ENCODE results near the gene AP2M1.

The AP2M1 gene

DNA sequence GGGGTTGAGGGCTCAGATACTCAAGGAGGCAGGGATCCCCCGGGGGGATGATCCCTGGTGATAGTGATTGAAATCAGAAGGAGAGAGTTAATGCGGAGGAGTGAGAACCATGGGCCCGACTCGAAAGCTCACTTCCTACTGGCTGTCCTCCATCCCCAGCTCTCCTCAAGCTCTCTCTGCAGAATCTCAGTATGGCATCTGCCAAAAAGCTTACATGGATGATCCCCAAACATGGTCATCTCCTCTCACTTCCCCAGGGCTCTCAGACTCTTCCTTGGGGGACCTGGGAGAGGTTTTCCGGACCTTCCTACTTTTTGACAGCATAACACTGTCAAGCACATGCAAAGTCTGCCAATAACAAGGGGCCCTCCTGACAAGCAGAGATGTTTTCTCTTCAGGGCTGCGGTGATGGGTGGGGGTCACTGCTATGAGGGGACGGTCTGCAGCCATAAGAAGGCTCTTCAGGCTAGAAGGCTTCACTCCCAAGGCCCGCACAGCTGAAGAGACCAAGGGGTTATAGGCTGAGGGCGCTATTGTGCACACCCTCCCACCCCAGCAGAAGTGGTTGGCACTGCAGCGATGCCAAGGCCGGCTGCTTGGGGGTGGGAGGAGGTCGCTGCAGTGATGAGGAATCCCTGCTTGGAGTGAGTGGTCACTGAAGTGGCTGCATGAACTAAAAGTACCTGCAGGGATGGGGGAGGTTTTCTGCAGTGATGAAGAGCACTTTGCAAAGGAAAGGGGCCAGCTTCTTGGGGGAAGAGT lies 53.9 kb downstream of the AP2M1 start:
- DNase-seq = no peak

- DNase-seq = peak; percentile 53
Measured at GRCh38 chr3:184229394-184230080, 54.9 kb downstream of the AP2M1 start, which contains the start of gene VWA5B2. Gene VWA5B2, plus strand, starts transcription at chr3:184229585. Its CDS starts 944 bp downstream, at chr3:184230529.

- no peak for DNase-seq
Measured at GRCh38 chr3:184230081-184230602, 55.5 kb downstream of the AP2M1 start.

DNA sequence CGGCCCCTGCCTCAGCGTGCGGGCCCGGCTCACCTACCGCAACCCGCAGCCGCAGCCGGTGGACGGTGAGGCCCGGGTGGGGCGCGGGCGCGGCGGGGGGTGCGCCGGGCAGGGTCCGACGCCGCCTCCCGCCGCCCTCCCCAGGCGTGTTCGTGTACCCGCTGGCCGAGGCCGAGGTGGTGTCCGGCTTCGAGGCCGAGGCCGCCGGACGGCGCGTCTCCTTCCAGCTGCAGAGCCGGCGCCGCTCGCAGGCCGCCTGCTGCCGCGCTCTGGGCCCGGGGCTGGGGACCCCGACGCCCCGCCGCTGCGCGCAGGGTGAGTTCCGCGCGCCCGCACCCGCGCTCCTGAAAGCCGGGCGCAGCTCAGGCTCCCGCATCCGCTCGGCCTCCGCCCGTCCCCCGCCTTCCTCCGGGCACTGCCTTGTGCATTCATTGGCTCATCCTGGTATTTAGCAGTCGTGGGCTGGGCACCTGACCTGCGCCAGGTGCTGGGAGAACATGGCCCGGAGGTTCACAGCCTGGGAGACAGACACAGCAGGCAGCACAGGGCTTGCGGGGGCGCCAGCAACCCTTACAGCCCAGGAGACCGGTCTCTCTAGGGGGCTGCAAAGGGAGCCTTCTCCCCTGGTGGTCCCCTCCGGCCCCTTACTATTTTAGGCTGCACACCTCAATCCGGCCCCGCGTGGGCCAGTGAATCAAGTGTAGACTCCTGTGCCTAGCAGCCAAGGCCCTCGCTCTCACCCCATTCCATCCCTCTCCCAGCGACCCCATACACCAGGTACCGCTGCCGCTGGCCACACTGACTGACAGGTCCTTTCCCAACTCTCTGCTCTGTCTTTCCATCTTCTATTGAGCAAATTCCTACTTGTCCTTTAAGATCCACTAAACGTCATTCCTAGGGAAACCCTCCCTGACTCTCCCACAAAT lies 56.2 kb downstream of the AP2M1 start:
- DNase-seq = no peak

- no peak for DNase-seq
Measured at GRCh38 chr3:184231671-184232070, 57.0 kb downstream of the AP2M1 start.

DNA sequence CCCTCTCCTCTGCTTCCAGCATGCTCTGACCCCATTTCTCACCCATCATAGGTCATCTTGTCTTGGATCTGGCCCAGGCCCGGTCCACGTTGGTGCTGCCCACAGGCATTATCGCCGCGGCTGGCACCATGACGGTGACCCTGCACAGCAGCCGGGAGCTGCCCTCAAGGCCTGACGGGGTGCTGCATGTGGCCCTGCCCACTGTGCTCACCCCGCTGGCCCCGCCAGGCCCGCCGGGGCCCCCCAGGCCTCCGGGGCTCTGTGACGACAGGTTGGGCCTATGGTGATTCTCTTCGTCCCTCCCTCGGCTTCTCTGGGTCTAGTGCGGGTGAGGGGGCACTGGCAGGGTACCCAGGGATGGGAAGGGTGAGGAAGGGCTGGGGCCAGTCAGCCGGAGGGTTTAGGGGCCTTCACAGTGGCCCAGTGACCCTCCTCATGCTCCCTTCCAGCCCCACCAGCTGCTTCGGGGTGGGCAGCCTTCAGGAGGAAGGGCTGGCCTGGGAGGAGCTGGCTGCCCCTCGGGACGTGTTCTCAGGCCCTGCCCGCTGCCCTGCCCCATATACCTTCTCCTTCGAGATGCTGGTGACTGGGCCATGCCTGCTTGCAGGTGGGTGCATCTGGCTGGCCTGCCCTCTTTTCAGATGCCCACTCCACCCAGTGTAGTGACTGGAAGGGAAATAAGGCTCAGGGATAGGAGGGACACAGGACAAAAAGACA lies 58.6 kb downstream of the AP2M1 start:
- no peak for DNase-seq

All from fibroblast of skin of back (primary cell).